ENCODE results near the gene C7orf25. TPM values are rescaled to one million over a fixed set of nuclear protein-coding genes. Genes with fewer than 3 reads are reported as not detected.

Gene C7orf25
- total RNA-seq, 1 experiment from 2014 or later = 10.0 TPM

GRCh38 chr7:42946627-42946950, 34.7 kb upstream of the C7orf25 start:
- CTCF ChIA-PET = no interaction called here
- Histone ChIP-seq H3K27ac (ENCODE audit: low read length) (no peak overlapping the region), H3K36me3 (ENCODE audit: control insufficient read depth, insufficient read depth, low read length) (no peaks in the 10 kb centered on the region), H3K27me3 (ENCODE audit: control insufficient read depth, insufficient read depth, low read length) (no peaks in the 10 kb centered on the region; the same call in 1 of the 2 replicates), H3K4me1 (ENCODE audit: control insufficient read depth, insufficient read depth, low read length) (no peaks in the 10 kb centered on the region), H3K9me3 (ENCODE audit: control insufficient read depth, insufficient read depth, low read depth, low read length) (no peaks in the 10 kb centered on the region), H3K4me3 (ENCODE audit: low read depth in 2 of 2, low read length in 2 of 2) (no peak overlapping the region)
- no TSS peak for BruUV-seq (replicated peaks)
- TF ChIP-seq REST (IDR thresholded peaks at IDR 0.05; ENCODE audit: insufficient read depth in 1 of 2, low read depth in 2 of 2, low read length in 1 of 2) (no peak), SIN3A (IDR thresholded peaks at IDR 0.05; ENCODE audit: borderline replicate concordance, insufficient read depth, low read depth, low read length) (no peak), POLR2AphosphoS5 (IDR thresholded peaks at IDR 0.05; ENCODE audit: low read depth, low read length) (no peak), CTCF (IDR thresholded peaks at IDR 0.05) (no peak), TCF7L2 (IDR thresholded peaks at IDR 0.05; ENCODE audit: low read depth, low read length) (no peak)
- ATAC-seq = peak; percentile 28; the same call in 1 of the 2 replicates
- in situ Hi-C loops (cut with HindIII; ENCODE audit: low pct_unique_long_range_greater_than_20kb, low sequenced_read_pairs) (no loop called here), intact Hi-C loops (cut with micrococcal nuclease; ENCODE audit: unreplicated experiment) (loop anchor here (10.0 kb wide), 2 partner anchors 158 to 778 kb away; partner anchors contain the start of gene COA1)
- DNase-seq (ENCODE audit: low read depth, low spot score) = no peak
- POLR2A ChIA-PET = no interaction called here

GRCh38 chr7:42945821-42946626, 34.2 kb upstream of the C7orf25 start:
- ChIA-PET CTCF (no interaction called here), POLR2A (no interaction called here)
- H3K27ac ChIP-seq (ENCODE audit: low read length) = no peak overlapping the region
- no TSS peak for BruUV-seq (replicated peaks)
- DNase-seq (ENCODE audit: low read depth, low spot score) (no peak), ATAC-seq (peak; percentile 37)
- H3K27me3 ChIP-seq (ENCODE audit: control insufficient read depth, insufficient read depth, low read length) = no peaks in the 10 kb centered on the region; the same call in 1 of the 2 replicates
- peak overlapping the region in 1 of 2 experiments; percentile 17; a peak in 1 of 4 replicates for H3K4me3 ChIP-seq (ENCODE audit: low read depth in 2 of 2, low read length in 2 of 2)
- TF ChIP-seq POLR2AphosphoS5 (IDR thresholded peaks at IDR 0.05; ENCODE audit: low read depth, low read length) = no peak
- TF ChIP-seq CTCF (IDR thresholded peaks at IDR 0.05) = no peak
- no peak for TF ChIP-seq SIN3A (IDR thresholded peaks at IDR 0.05; ENCODE audit: borderline replicate concordance, insufficient read depth, low read depth, low read length)
- no peak for TF ChIP-seq TCF7L2 (IDR thresholded peaks at IDR 0.05; ENCODE audit: low read depth, low read length)
- TF ChIP-seq REST (IDR thresholded peaks at IDR 0.05; ENCODE audit: insufficient read depth in 1 of 2, low read depth in 2 of 2, low read length in 1 of 2) = no peak
- in situ Hi-C loops (cut with HindIII; ENCODE audit: low pct_unique_long_range_greater_than_20kb, low sequenced_read_pairs) (no loop called here), intact Hi-C loops (cut with micrococcal nuclease; ENCODE audit: unreplicated experiment) (loop anchor here (10.0 kb wide), 2 partner anchors 159 to 779 kb away; partner anchors contain the start of gene COA1)
- no peaks in the 10 kb centered on the region for H3K9me3 ChIP-seq (ENCODE audit: control insufficient read depth, insufficient read depth, low read depth, low read length)
- no peaks in the 10 kb centered on the region for H3K36me3 ChIP-seq (ENCODE audit: control insufficient read depth, insufficient read depth, low read length)
- no peaks in the 10 kb centered on the region for H3K4me1 ChIP-seq (ENCODE audit: control insufficient read depth, insufficient read depth, low read length)
